Cardiac fibroblast (primary cell): Measurements from ENCODE around the gene MCTP1.
A peak's percentile ranks its signal among the peaks of the same experiment; 100 is the strongest.

Source experiments
- DNase-seq, 2 donors: peaks; one replicate each; pipeline versions ENCODE4 v3.0.0 to v3.0.0-alpha.2; 2010; ENCODE audit warnings: low read depth in 2 of 2
- H3K4me3 ChIP-seq, 2 donors: replicated peaks in 1 of 2; 1 replicate in 1 of 2; 2 replicates in 1 of 2; pipeline ENCODE4 v1.5.1; 2011; ENCODE audit warnings: low read depth in 2 of 2, low read length in 2 of 2, mild to moderate bottlenecking in 2 of 2, moderate library complexity in 1 of 2
- TF ChIP-seq, protein P1 (sequence below): IDR thresholded peaks from one replicate; pipeline ENCODE4 v1.5.1; 2011; ENCODE audit warnings: low read depth, mild to moderate bottlenecking, low read length, inconsistent platforms

Gene MCTP1

DNA sequence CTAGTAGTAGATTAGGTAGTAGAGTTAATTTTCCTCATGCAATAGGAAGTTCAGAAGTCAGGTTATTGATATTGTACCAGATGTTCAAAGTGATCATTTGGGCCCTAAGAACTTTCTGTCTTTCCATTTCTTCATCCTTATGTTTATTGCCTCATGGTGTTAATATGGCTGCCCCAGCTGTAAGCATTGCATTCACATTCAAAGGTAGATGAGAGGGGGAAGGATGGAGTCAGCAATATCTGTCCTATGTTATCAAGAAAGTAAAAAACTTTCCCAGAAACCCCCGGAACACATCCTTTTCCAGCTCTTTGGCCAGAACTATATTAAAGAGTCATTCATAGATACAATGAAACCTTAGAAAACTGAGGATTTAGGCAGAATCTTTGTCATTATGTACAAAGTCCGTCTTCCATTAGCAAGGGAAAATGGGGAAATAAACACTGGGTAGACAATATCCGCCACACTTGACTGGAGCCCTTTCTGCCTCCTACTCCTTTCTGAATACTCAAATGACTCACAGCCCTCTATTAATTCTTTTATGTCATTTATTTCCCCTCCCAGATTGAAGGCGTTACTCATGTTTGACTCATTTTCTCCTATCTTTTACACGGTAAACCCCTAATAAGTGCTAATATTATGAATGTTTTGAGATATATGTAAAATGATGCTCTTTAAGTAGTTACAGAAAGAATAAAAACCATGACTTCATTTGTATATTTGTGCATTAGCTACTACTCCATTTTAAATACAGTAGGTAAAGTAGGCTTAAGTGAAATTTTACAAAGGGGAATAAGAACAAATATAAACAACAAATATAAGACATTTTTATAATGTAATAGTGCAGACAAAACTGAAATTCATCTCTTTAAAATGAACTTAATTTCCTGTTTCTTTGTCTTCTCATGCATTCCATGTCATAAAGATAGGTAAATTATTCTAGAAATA lies 538.8 kb downstream of the MCTP1 start:
- peak; percentile 19 to 68 for DNase-seq
- TF ChIP-seq, protein P1, sequence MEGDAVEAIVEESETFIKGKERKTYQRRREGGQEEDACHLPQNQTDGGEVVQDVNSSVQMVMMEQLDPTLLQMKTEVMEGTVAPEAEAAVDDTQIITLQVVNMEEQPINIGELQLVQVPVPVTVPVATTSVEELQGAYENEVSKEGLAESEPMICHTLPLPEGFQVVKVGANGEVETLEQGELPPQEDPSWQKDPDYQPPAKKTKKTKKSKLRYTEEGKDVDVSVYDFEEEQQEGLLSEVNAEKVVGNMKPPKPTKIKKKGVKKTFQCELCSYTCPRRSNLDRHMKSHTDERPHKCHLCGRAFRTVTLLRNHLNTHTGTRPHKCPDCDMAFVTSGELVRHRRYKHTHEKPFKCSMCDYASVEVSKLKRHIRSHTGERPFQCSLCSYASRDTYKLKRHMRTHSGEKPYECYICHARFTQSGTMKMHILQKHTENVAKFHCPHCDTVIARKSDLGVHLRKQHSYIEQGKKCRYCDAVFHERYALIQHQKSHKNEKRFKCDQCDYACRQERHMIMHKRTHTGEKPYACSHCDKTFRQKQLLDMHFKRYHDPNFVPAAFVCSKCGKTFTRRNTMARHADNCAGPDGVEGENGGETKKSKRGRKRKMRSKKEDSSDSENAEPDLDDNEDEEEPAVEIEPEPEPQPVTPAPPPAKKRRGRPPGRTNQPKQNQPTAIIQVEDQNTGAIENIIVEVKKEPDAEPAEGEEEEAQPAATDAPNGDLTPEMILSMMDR = no peak
- no peak overlapping the region for H3K4me3 ChIP-seq

DNA sequence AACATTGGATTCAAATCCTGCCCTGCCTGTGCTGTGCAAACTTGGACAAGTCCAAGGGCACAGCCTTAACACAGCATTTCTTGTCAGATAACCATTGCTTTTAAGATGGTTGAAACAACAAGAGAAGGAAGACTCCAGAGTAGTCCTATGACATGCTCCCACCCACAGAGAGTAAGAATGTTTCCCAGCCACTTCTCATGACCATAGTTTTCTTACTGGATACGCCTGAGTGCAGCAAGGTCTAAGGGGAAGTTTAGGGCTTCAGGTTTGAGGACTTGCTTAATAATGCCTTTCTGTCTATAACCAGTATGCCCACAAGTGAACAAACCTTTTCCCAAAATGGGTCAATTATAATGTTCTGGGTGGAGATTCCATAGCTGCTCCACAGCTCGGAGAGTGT lies 540.0 kb downstream of the MCTP1 start:
- no peak overlapping the region for H3K4me3 ChIP-seq
- no peak for DNase-seq

DNA sequence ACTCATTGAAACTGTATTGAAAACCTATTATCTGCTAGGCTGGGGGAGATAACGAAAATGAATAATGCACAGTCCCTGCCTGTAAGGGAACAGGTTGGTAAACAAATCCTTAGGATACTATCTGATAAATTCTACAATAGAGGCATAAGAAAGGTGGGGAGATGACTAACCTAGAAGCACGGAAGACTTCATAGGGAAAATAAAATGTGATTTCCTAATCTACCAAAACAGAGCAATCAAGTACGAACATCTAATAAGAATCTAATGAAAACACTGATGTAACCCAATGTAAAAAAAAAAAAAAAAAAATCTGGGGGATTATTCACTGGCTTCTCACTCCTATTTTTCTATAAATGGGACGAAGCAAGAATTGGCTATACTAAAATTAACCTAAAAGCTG lies 542.0 kb downstream of the MCTP1 start:
- no peak overlapping the region for H3K4me3 ChIP-seq
- TF ChIP-seq, protein P1 = no peak
- no peak for DNase-seq

More for the DNA sequence above, 540.0 kb downstream of the MCTP1 start:
- TF ChIP-seq, protein P1 = no peak

DNA sequence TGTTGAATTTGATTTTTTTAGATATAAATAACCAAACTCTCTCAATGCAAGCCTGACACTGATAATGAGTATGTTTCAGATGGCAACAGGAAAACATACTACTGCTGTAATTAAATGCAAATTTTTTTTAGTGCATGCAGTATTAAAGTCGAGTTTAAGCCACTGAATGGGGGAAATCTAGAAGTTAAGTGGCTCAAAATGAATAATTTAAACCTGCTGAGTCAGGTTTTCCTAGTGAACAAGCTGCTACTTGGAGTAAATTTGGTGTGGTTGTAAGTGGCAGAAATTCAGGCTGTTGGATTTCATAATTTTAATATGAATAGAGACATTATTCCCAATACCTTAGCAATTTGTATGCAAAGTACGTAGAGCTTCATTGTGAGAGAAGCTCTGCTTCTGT lies 544.6 kb downstream of the MCTP1 start:
- TF ChIP-seq, protein P1 = no peak
- DNase-seq = no peak
- H3K4me3 ChIP-seq = no peak overlapping the region

DNA sequence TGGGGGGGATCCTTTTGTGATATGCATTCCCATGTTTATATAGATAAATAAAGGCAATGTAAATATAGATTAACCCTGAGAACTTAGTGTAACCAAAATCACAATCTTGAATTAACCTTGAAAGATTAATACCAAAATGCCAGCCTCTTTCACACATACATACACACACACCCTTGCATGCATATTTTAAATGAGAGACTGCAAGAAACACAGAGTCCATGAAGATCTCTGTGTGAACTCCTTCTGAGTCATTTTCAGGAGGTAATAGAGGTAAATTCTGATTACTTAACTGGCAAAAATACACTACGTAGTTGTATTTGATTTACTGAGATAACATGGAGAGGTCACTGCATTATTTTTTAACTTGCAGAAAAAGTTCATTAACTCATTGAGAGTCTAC lies 548.4 kb downstream of the MCTP1 start:
- H3K4me3 ChIP-seq = no peak overlapping the region
- no peak for DNase-seq
- TF ChIP-seq, protein P1 = no peak

DNA sequence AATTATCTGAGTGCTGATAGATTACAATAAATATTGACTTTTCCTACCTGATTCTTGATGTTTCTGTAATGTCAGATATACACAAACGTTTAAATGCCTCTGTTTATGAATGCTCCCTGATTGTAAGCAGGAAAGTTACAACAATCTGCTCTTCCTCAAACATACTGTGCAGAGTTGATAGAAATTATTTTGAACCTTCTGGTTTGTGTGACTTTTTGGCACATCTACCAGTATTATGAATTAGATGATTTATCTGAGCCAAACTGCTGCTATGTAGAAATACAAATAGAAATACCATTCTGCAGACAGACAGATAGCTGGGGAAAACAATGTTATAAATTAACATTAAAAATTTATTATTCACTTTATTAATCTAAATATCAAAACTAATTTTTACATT lies 553.4 kb downstream of the MCTP1 start:
- H3K4me3 ChIP-seq = no peak overlapping the region
- DNase-seq = no peak
- TF ChIP-seq, protein P1 = no peak
